Lower leg skin (tissue), 3 donors: Measurements from ENCODE around the gene PCK1.

Experiments
- CTCF ChIP-seq, 3 donors: fragments of 450-650 bp; IDR thresholded peaks; one replicate each; pipeline ENCODE4 v1.5.1; 2016; ENCODE audit warnings: antibody characterized with exemption in 3 of 3, mild to moderate bottlenecking in 3 of 3, moderate library complexity in 2 of 3
- POLR2A ChIP-seq, 2 donors: fragments of 450-650 bp; IDR thresholded peaks; one replicate each; pipeline ENCODE4 v1.6.1; 2016 to 2017; ENCODE audit warnings: antibody characterized with exemption in 2 of 2, mild to moderate bottlenecking in 1 of 2, moderate library complexity in 1 of 2

GRCh38 chr20:57616143-57616951 is 55.4 kb downstream of the PCK1 start:
- TF ChIP-seq CTCF (IDR thresholded peaks at IDR 0.05) (no peak), POLR2A (IDR thresholded peaks at IDR 0.05) (no peak)
